SK-N-MC (cell line): ENCODE measurements around the gene NEMF.
"Not testable (repeated sequence)": the region's sequence is repeated elsewhere in the genome, so short reads cannot be mapped to it uniquely, and the experiment has no call there.

Experiments
- DNase-seq: peaks from one replicate; pipeline ENCODE4 v3.0.0-alpha.2; 2011; ENCODE audit warnings: low read depth, low spot score
- H3K27ac ChIP-seq: fragments of 200-600 bp; sonication (generic); 2 replicates; pipeline ENCODE4 v1.5.1; 2016; ENCODE audit warnings: mixed run types
- H3K36me3 ChIP-seq: fragments of 200-600 bp; sonication (generic); 2 replicates; pipeline ENCODE4 v1.6.1; 2017; ENCODE audit warnings: antibody characterized with exemption, low read length, mixed read lengths; ENCODE audit not compliant: insufficient read depth
- H3K4me3 ChIP-seq: fragments of 200-600 bp; sonication (generic); 2 replicates; pipeline ENCODE4 v1.5.1; 2016
- H3K9ac ChIP-seq: fragments of 200-600 bp; sonication (generic); 2 replicates; pipeline ENCODE4 v1.8.0; 2017; ENCODE audit warnings: mixed run types, mixed read lengths; ENCODE audit not compliant: insufficient read length
- H3K9me3 ChIP-seq: fragments of 200-600 bp; sonication (generic); 2 replicates; pipeline ENCODE4 v1.6.1; 2017; ENCODE audit warnings: low read depth, mild to moderate bottlenecking, antibody characterized with exemption, low read length, moderate library complexity, mixed read lengths
- EZH2 ChIP-seq: fragments of 200-600 bp; sonication (generic); IDR thresholded peaks from one replicate; pipeline ENCODE4 v1.6.1; 2017; ENCODE audit warnings: antibody characterized with exemption
- FOXP2 ChIP-seq: optimal IDR thresholded peaks from 2 replicates; pipeline ENCODE3; 2011; ENCODE audit warnings: mild to moderate bottlenecking, moderate library complexity; ENCODE audit not compliant: insufficient read depth; ENCODE audit errors: extremely low read length, control extremely low read depth
- POLR2AphosphoS5 ChIP-seq: IDR thresholded peaks from 2 replicates; pipeline ENCODE4 v1.6.1; 2012; ENCODE audit warnings: mild to moderate bottlenecking, low read depth, low read length, borderline replicate concordance

The NEMF gene

DNA sequence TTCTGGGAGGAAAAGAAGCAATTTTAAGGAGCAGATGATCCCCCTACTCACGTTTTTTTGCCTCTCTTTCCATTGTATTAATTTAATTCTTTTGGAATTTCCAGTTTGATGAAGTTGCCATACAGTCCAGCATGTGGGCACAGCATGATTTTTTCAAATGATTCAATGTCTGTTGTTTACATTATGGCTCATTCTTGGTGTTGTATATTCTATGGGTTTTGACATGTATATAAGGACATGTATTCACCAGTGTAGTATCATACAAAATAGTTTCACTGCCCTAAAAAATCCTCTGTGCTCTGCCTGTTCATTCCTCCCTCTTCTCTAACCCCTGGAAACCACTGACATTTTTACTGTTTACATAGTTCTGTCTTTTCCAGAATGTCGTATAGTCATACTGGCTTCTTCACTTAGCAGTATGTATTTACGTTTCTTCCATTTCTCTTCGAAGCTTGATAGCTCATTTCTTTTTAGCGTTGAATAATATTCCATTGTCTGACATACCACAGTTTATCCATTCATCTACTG, 98.0 kb downstream of the NEMF start:
- Histone ChIP-seq H3K4me3 (no peak overlapping the region), H3K27ac (no peak overlapping the region), H3K9me3 (no peaks in the 10 kb centered on the region), H3K36me3 (no peaks in the 10 kb centered on the region), H3K9ac (no peak overlapping the region)
- DNase-seq = no peak
- TF ChIP-seq EZH2 (no peak), FOXP2 (no peak), POLR2AphosphoS5 (no peak)

DNA sequence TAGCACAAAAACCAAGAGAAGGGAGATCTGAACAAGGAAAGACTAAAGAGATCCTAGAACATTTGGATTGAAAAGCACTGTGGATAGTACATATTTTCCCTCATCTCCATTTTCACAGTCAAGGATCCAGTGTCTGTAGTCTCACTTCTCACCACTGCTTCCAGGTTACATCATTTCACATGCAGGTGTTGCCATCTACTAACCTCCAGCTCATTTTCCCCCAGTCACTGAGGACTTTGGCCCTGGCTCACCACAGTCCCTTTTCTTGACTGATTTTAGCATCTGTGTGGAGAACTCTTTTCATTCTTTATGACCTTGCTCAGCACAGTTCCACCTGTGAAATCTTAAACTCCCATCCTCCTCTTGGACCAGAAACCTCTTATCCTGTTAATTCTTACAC, 106.1 kb downstream of the NEMF start:
- H3K4me3 ChIP-seq, H3K27ac ChIP-seq, H3K9me3 ChIP-seq, DNase-seq, H3K9ac ChIP-seq, H3K36me3 ChIP-seq: not testable (repeated sequence)

DNA sequence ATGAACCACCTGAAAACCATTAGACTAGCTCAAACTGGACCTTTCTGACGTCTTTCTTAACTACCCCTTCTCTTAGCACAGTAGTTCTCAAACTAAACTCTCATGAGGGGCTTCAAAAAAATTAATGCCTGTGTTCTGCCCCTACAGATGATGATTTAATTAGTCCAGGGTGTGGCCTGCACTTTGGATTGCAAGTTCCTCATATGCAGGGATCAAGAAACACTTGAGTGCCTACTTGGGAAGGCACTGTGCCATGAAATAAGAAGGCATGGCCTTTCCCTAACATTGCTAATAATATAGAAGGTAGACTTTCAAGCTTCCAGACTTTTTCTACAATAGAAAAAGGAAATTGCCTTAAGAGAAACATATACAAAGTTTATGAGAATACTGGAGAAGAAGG, 107.4 kb downstream of the NEMF start:
- H3K27ac ChIP-seq = no peak overlapping the region
- no peaks in the 10 kb centered on the region for H3K9me3 ChIP-seq
- TF ChIP-seq POLR2AphosphoS5 = no peak
- TF ChIP-seq EZH2 = no peak
- TF ChIP-seq FOXP2 = no peak
- H3K4me3 ChIP-seq = no peak overlapping the region
- no peak for DNase-seq
- no peak overlapping the region for H3K9ac ChIP-seq
- no peaks in the 10 kb centered on the region for H3K36me3 ChIP-seq

DNA sequence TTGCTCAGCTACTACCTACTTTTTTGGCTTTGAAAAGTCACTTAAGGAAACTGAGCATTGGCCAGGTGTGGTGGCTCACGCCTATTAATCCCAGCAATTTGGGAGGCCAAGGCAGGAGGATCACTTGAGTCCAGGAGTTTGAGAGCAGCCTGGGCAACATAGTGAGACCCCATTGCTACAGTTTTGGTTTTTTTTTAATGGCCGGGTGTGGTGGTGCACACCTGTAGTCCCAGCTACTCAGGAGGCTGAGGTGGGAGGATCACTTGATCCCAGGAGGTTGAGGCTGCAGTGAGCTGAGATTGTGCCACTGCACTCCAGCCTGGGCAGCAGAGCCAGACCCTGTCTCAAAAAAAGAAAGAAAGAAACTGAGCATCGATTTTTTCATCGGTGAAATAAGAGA, 116.9 kb downstream of the NEMF start:
- not testable (repeated sequence) for H3K27ac ChIP-seq, DNase-seq, H3K9ac ChIP-seq, H3K4me3 ChIP-seq, H3K9me3 ChIP-seq, H3K36me3 ChIP-seq

- Histone ChIP-seq H3K9ac (no peak overlapping the region), H3K9me3 (no peaks in the 10 kb centered on the region), H3K27ac (no peak overlapping the region), H3K36me3 (no peaks in the 10 kb centered on the region), H3K4me3 (no peak overlapping the region)
- no peak for TF ChIP-seq POLR2AphosphoS5
- TF ChIP-seq EZH2 = no peak
- TF ChIP-seq FOXP2 = no peak
- no peak for DNase-seq
Measured at GRCh38 chr14:49733836-49734235, 118.8 kb downstream of the NEMF start.

- Histone ChIP-seq H3K27ac (no peak overlapping the region), H3K4me3 (no peak overlapping the region), H3K36me3 (no peaks in the 10 kb centered on the region), H3K9ac (no peak overlapping the region), H3K9me3 (no peaks in the 10 kb centered on the region)
- TF ChIP-seq FOXP2 (no peak), EZH2 (no peak), POLR2AphosphoS5 (no peak)
- no peak for DNase-seq
Measured at GRCh38 chr14:49732896-49733295, 119.7 kb downstream of the NEMF start.
